ENCODE measurements around the gene STX16. TPM values are rescaled to one million over a fixed set of nuclear protein-coding genes. Genes with fewer than 3 reads are reported as not detected.
A peak's percentile ranks its signal among the peaks of the same experiment; 100 is the strongest.

Gene STX16
- total and polyA plus RNA-seq, 2 of the 13 experiments (the other 11 are each of a cell fraction or from before 2014, with no cell fraction given), result 28.0 to 72.7 TPM

- TF ChIP-seq ZNF18 (CRISPR knock-in tag; IDR thresholded peaks at IDR 0.05; ENCODE audit: insufficient replicate concordance), result peak; percentile 83
- peak; percentile 69 for TF ChIP-seq ZBTB14 (CRISPR knock-in tag; IDR thresholded peaks at IDR 0.05)
- TF ChIP-seq RARG (CRISPR knock-in tag; IDR thresholded peaks at IDR 0.05; ENCODE audit: low read depth), result peak; percentile 92
- TF ChIP-seq ZNF160 (CRISPR knock-in tag; IDR thresholded peaks at IDR 0.05), result peak; percentile 99
- peak; percentile 99 for TF ChIP-seq GABPA (IDR thresholded peaks at IDR 0.05; ENCODE audit: low read depth, low read length)
- peak; percentile 100 for TF ChIP-seq GABPA (CRISPR knock-in tag; IDR thresholded peaks at IDR 0.05; ENCODE audit: low read depth)
- peak; percentile 98 for TF ChIP-seq KDM5B (CRISPR knock-in tag; IDR thresholded peaks at IDR 0.05; ENCODE audit: borderline replicate concordance)
- TF ChIP-seq ZNF766 (CRISPR knock-in tag; IDR thresholded peaks at IDR 0.05; ENCODE audit: borderline replicate concordance), result peak; percentile 96; the same call in 1 of the 2 replicates
- TF ChIP-seq PLRG1 (conservative IDR thresholded peaks at IDR 0.05), result no peak
- 0 out of 2 replicates have a peak, but pooled peaks have one; percentile 64 for TF ChIP-seq KIAA2018 (CRISPR knock-in tag; IDR thresholded peaks at IDR 0.05; ENCODE audit: borderline replicate concordance)
- TF ChIP-seq HMGXB4 (CRISPR knock-in tag; IDR thresholded peaks at IDR 0.05; ENCODE audit: borderline replicate concordance in 1 of 2, low read depth in 1 of 2), result peak; percentile 100
- TF ChIP-seq SNAPC5 (CRISPR knock-in tag; IDR thresholded peaks at IDR 0.05; ENCODE audit: borderline replicate concordance), result peak; percentile 87; the same call in 1 of the 2 replicates
- peak; percentile 98 for TF ChIP-seq ZFYVE20 (CRISPR knock-in tag; IDR thresholded peaks at IDR 0.05; ENCODE audit: borderline replicate concordance, low read depth)
- TF ChIP-seq DNMT1 (CRISPR knock-in tag; IDR thresholded peaks at IDR 0.05), result peak; percentile 100
- TF ChIP-seq ZSCAN9 (CRISPR knock-in tag; IDR thresholded peaks at IDR 0.05; ENCODE audit: borderline replicate concordance), result peak; percentile 85; the same call in 1 of the 2 replicates
Measured at GRCh38 chr20:58650776-58651558, at the start of gene STX16 (continued).
